Measurements from ENCODE around the gene PHLDB2. TPM values are rescaled to one million over a fixed set of nuclear protein-coding genes. Genes with fewer than 3 reads are reported as not detected.

PHLDB2 gene
- total and polyA plus RNA-seq, 10 of the 15 experiments (the other 5 are each of a cell fraction or from before 2014, with no cell fraction given) = 0.03 to 0.67 (median 0.40) TPM

GRCh38 chr3:111851511-111851954 lies 7.5 kb upstream of the PHLDB2 start (continued):
- TF ChIP-seq NR2C1 (IDR thresholded peaks at IDR 0.05) (no peak), SREBF1 (IDR thresholded peaks at IDR 0.05; ENCODE audit: low read length) (no peak), NFYB (IDR thresholded peaks at IDR 0.05; ENCODE audit: insufficient read depth, low read depth, low read length) (no peak)

DNA sequence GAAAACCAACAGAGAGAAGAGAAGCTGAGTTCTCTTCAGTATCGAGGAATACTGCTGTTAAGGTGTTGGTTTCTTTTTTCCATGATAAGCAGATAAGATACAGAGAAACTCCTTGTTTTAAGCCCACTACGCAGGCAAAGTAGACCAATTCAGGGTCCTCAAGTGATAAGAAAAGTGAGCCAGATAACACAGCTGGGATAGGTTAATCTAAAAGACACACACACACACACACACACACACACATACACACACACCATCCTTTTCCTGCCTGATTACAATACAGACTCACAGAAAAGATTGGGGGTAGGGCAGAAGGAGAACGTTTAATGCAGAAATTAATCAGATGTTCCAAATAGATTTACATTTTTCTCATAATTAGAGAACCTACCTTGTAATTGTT lies 6.5 kb upstream of the PHLDB2 start:
- RAD21 ChIA-PET (ENCODE audit: unreplicated experiment) = no interaction called here
- no peak overlapping the region for H3K4me2 ChIP-seq (ENCODE audit: control insufficient read depth, insufficient read depth)
- DNase-seq (ENCODE audit: low read depth, low spot score) (no peak), FAIRE-seq (no peak), ATAC-seq (no peak)
- no peaks in the 10 kb centered on the region for H3K27me3 ChIP-seq (replicated peaks in 1 of 2; ENCODE audit: control insufficient read depth in 2 of 2, insufficient read depth in 2 of 2, low read length in 1 of 2)
- TF ChIP-seq, protein P1, sequence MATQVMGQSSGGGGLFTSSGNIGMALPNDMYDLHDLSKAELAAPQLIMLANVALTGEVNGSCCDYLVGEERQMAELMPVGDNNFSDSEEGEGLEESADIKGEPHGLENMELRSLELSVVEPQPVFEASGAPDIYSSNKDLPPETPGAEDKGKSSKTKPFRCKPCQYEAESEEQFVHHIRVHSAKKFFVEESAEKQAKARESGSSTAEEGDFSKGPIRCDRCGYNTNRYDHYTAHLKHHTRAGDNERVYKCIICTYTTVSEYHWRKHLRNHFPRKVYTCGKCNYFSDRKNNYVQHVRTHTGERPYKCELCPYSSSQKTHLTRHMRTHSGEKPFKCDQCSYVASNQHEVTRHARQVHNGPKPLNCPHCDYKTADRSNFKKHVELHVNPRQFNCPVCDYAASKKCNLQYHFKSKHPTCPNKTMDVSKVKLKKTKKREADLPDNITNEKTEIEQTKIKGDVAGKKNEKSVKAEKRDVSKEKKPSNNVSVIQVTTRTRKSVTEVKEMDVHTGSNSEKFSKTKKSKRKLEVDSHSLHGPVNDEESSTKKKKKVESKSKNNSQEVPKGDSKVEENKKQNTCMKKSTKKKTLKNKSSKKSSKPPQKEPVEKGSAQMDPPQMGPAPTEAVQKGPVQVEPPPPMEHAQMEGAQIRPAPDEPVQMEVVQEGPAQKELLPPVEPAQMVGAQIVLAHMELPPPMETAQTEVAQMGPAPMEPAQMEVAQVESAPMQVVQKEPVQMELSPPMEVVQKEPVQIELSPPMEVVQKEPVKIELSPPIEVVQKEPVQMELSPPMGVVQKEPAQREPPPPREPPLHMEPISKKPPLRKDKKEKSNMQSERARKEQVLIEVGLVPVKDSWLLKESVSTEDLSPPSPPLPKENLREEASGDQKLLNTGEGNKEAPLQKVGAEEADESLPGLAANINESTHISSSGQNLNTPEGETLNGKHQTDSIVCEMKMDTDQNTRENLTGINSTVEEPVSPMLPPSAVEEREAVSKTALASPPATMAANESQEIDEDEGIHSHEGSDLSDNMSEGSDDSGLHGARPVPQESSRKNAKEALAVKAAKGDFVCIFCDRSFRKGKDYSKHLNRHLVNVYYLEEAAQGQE (IDR thresholded peaks at IDR 0.05; ENCODE audit: low read depth, low read length) = no peak
- TF ChIP-seq SMAD5 (IDR thresholded peaks at IDR 0.05; ENCODE audit: low read depth) (no peak), FOXK2 (IDR thresholded peaks at IDR 0.05) (no peak), MTA2 (IDR thresholded peaks at IDR 0.05; ENCODE audit: low read depth) (no peak)
- TF ChIP-seq, protein P2, sequence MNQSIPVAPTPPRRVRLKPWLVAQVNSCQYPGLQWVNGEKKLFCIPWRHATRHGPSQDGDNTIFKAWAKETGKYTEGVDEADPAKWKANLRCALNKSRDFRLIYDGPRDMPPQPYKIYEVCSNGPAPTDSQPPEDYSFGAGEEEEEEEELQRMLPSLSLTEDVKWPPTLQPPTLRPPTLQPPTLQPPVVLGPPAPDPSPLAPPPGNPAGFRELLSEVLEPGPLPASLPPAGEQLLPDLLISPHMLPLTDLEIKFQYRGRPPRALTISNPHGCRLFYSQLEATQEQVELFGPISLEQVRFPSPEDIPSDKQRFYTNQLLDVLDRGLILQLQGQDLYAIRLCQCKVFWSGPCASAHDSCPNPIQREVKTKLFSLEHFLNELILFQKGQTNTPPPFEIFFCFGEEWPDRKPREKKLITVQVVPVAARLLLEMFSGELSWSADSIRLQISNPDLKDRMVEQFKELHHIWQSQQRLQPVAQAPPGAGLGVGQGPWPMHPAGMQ (IDR thresholded peaks at IDR 0.05; ENCODE audit: borderline replicate concordance) = no peak
- TF ChIP-seq, protein P3, sequence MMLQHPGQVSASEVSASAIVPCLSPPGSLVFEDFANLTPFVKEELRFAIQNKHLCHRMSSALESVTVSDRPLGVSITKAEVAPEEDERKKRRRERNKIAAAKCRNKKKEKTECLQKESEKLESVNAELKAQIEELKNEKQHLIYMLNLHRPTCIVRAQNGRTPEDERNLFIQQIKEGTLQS (IDR thresholded peaks at IDR 0.05; ENCODE audit: borderline replicate concordance, extremely low read depth, low read depth, low read length) = no peak
- CTCF ChIA-PET = no interaction called here
- H3K4me1 ChIP-seq (ENCODE audit: control insufficient read depth, insufficient read depth, low read length) = no peaks in the 10 kb centered on the region
- H3K36me3 ChIP-seq (ENCODE audit: control insufficient read depth in 2 of 2, insufficient read depth in 2 of 2, low read length in 1 of 2) = no peaks in the 10 kb centered on the region
- no peaks in the 10 kb centered on the region for H3K79me2 ChIP-seq (ENCODE audit: control insufficient read depth, insufficient read depth, low read length)
- no peak overlapping the region for H3K4me3 ChIP-seq
- in situ Hi-C loops (cut with MboI) = no loop called here
- H2AFZ ChIP-seq (ENCODE audit: control insufficient read depth, low read depth, low read length) = no peak overlapping the region
- POLR2A ChIA-PET = no interaction called here
- no peaks in the 10 kb centered on the region for H4K20me1 ChIP-seq (ENCODE audit: control insufficient read depth, insufficient read depth)
- intact Hi-C loops (cut with micrococcal nuclease; ENCODE audit: unreplicated experiment) = no loop called here
- no TSS peak for BruUV-seq (replicated peaks)
- H3K9me3 ChIP-seq (replicated peaks; ENCODE audit: control insufficient read depth, insufficient read depth, low read length) = no peaks in the 10 kb centered on the region
- no peak overlapping the region for H3K9ac ChIP-seq (ENCODE audit: control insufficient read depth, insufficient read depth, low read length)
- WGBS (ENCODE audit: insufficient coverage, insufficient replicate concordance, low lambda C conversion rate, missing lambda C conversion rate) = 47% methylated on average over 3 of the region's 3 CpGs
- H3K27ac ChIP-seq (ENCODE audit: control insufficient read depth, insufficient read depth) = no peak overlapping the region
- SMC1A ChIA-PET (ENCODE audit: uncharacterized antibody, unreplicated experiment) = interaction anchor here (1.6 kb wide), 1 partner anchor 12 kb away, joined by 5 read pairs; no protein-coding TSS in a partner anchor
